ENCODE measurements around the gene IFNGR1. TPM values are rescaled to one million over a fixed set of nuclear protein-coding genes. Genes with fewer than 3 reads are reported as not detected.

Gene IFNGR1
- total and polyA plus RNA-seq, 10 of the 15 experiments (the other 5 are each of a cell fraction or from before 2014, with no cell fraction given), result 89.0 to 296 (median 138) TPM

- no peaks in the 10 kb centered on the region; the same call in 1 of the 3 replicates for H3K9me3 ChIP-seq (replicated peaks; ENCODE audit: control insufficient read depth, insufficient read depth, low read length)
- CTCF ChIA-PET, result no interaction called here
- in situ Hi-C loops (cut with MboI), result loop anchor here (5.0 kb wide), 2 partner anchors 173 to 367 kb away; no protein-coding TSS in a partner anchor
Measured at GRCh38 chr6:137265561-137266308, 46.5 kb upstream of the IFNGR1 start.

More at GRCh38 chr6:137265561-137266308, 46.5 kb upstream of the IFNGR1 start:
- ChIA-PET POLR2A (no interaction called here), SMC1A (ENCODE audit: uncharacterized antibody, unreplicated experiment) (no interaction called here), RAD21 (ENCODE audit: unreplicated experiment) (no interaction called here)
- no peak overlapping the region for H3K4me3 ChIP-seq
- TF ChIP-seq TBL1XR1 (IDR thresholded peaks at IDR 0.05; ENCODE audit: low read depth, low read length), result no peak
- TF ChIP-seq, protein P1, sequence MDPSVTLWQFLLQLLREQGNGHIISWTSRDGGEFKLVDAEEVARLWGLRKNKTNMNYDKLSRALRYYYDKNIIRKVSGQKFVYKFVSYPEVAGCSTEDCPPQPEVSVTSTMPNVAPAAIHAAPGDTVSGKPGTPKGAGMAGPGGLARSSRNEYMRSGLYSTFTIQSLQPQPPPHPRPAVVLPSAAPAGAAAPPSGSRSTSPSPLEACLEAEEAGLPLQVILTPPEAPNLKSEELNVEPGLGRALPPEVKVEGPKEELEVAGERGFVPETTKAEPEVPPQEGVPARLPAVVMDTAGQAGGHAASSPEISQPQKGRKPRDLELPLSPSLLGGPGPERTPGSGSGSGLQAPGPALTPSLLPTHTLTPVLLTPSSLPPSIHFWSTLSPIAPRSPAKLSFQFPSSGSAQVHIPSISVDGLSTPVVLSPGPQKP (IDR thresholded peaks at IDR 0.05; ENCODE audit: low read depth, low read length), result no peak
- no peak for TF ChIP-seq FOXM1 (IDR thresholded peaks at IDR 0.05; ENCODE audit: low read depth, low read length)
- no peak for TF ChIP-seq POLR2AphosphoS2 (IDR thresholded peaks at IDR 0.05; ENCODE audit: low read depth, low read length)
- TF ChIP-seq TARDBP (IDR thresholded peaks at IDR 0.05; ENCODE audit: borderline replicate concordance), result no peak
- no peak for TF ChIP-seq GATAD2B (conservative IDR thresholded peaks at IDR 0.05; ENCODE audit: low read depth)
- TF ChIP-seq, protein P2, sequence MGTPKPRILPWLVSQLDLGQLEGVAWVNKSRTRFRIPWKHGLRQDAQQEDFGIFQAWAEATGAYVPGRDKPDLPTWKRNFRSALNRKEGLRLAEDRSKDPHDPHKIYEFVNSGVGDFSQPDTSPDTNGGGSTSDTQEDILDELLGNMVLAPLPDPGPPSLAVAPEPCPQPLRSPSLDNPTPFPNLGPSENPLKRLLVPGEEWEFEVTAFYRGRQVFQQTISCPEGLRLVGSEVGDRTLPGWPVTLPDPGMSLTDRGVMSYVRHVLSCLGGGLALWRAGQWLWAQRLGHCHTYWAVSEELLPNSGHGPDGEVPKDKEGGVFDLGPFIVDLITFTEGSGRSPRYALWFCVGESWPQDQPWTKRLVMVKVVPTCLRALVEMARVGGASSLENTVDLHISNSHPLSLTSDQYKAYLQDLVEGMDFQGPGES (IDR thresholded peaks at IDR 0.05), result no peak
- TF ChIP-seq SUPT20H (IDR thresholded peaks at IDR 0.05; ENCODE audit: borderline replicate concordance, control insufficient read depth, low read depth, low read length), result no peak
- no peak for TF ChIP-seq MYB (IDR thresholded peaks at IDR 0.05; ENCODE audit: borderline replicate concordance, low read depth, low read length)
- TF ChIP-seq TCF7 (IDR thresholded peaks at IDR 0.05; ENCODE audit: borderline replicate concordance), result no peak
- no peak for TF ChIP-seq EP300 (IDR thresholded peaks at IDR 0.05; ENCODE audit: borderline replicate concordance in 1 of 2, control insufficient read depth in 1 of 2, low read depth in 2 of 2, low read length in 2 of 2)
- no peak for TF ChIP-seq MTA2 (IDR thresholded peaks at IDR 0.05; ENCODE audit: low read depth)
- TF ChIP-seq E4F1 (IDR thresholded peaks at IDR 0.05; ENCODE audit: borderline replicate concordance, partially characterized antibody), result no peak
- TF ChIP-seq ATF7 (IDR thresholded peaks at IDR 0.05; ENCODE audit: low read depth), result no peak
- no peak for TF ChIP-seq KAT2A (conservative IDR thresholded peaks at IDR 0.05; ENCODE audit: control insufficient read depth, low read depth, low read length)
- H3K27me3 ChIP-seq (replicated peaks in 1 of 2; ENCODE audit: control insufficient read depth in 2 of 2, insufficient read depth in 2 of 2, low read length in 1 of 2), result no peaks in the 10 kb centered on the region
- 84% methylated on average over 7 of the region's 7 CpGs for WGBS (ENCODE audit: insufficient coverage, insufficient replicate concordance, low lambda C conversion rate, missing lambda C conversion rate)
- H3K27ac ChIP-seq (ENCODE audit: control insufficient read depth, insufficient read depth), result no peak overlapping the region
- BruUV-seq (replicated peaks), result no TSS peak
- intact Hi-C loops (cut with micrococcal nuclease; ENCODE audit: unreplicated experiment), result loop anchor here (10.0 kb wide), 1 partner anchor 659 kb away; no protein-coding TSS in a partner anchor
- H3K79me2 ChIP-seq (ENCODE audit: control insufficient read depth, insufficient read depth, low read length), result no peaks in the 10 kb centered on the region
- FAIRE-seq (no peak), DNase-seq (ENCODE audit: low read depth, low spot score) (no peak), ATAC-seq (no peak)
- H3K4me1 ChIP-seq (ENCODE audit: control insufficient read depth, insufficient read depth, low read length), result peaks cover 12% of the 10 kb centered on the region
- no peak overlapping the region for H3K9ac ChIP-seq (ENCODE audit: control insufficient read depth, insufficient read depth, low read length)
- no peaks in the 10 kb centered on the region for H3K36me3 ChIP-seq (ENCODE audit: control insufficient read depth in 2 of 2, insufficient read depth in 2 of 2, low read length in 1 of 2)
- H3K4me2 ChIP-seq (ENCODE audit: control insufficient read depth, insufficient read depth), result no peak overlapping the region
- no peak overlapping the region for H2AFZ ChIP-seq (ENCODE audit: control insufficient read depth, low read depth, low read length)
- H4K20me1 ChIP-seq (ENCODE audit: control insufficient read depth, insufficient read depth), result no peaks in the 10 kb centered on the region

Data from GM12878 (cell line).